CD4-positive, alpha-beta T cell treated with Interleukin-4 for 4 hours (primary cell): ENCODE results near the gene BDNF.
"Not testable (repeated sequence)": the region's sequence is repeated elsewhere in the genome, so short reads cannot be mapped to it uniquely, and the experiment has no call there.

Experiments
- DNase-seq: peaks from one replicate; pipeline ENCODE4 v3.0.0-alpha.2; 2020

BDNF gene

GRCh38 chr11:27700351-27701301 is at the start of gene BDNF:
TSS of gene BDNF (minus strand) at chr11:27700455. CDS start at chr11:27658564, 41,891 bp downstream.
- no peak for DNase-seq

GRCh38 chr11:27740362-27741013 is 40.2 kb upstream of the BDNF start:
- no peak for DNase-seq

- no peak for DNase-seq
Measured at GRCh38 chr11:27735281-27735680, 35.0 kb upstream of the BDNF start.

GRCh38 chr11:27731803-27732202 is 31.5 kb upstream of the BDNF start:
- not testable (repeated sequence) for DNase-seq

- no peak for DNase-seq
Measured at GRCh38 chr11:27726981-27727380, 26.7 kb upstream of the BDNF start.

- no peak for DNase-seq
Measured at GRCh38 chr11:27723687-27724086, 23.4 kb upstream of the BDNF start.

- DNase-seq = no peak
Measured at GRCh38 chr11:27722953-27723344, 22.7 kb upstream of the BDNF start.

GRCh38 chr11:27722117-27722952 is 22.1 kb upstream of the BDNF start:
- DNase-seq = no peak

- no peak for DNase-seq
Measured at GRCh38 chr11:27721264-27722116, 21.2 kb upstream of the BDNF start.

GRCh38 chr11:27720277-27720830 is 20.1 kb upstream of the BDNF start:
- no peak for DNase-seq

- DNase-seq = no peak
Measured at GRCh38 chr11:27719546-27719925, 19.3 kb upstream of the BDNF start.

GRCh38 chr11:27718863-27719545 is 18.7 kb upstream of the BDNF start:
- DNase-seq = no peak

GRCh38 chr11:27718346-27718862 is 18.1 kb upstream of the BDNF start:
- no peak for DNase-seq

GRCh38 chr11:27717801-27718229 is 17.6 kb upstream of the BDNF start:
- no peak for DNase-seq

GRCh38 chr11:27717377-27717776 is 17.1 kb upstream of the BDNF start:
- no peak for DNase-seq

- no peak for DNase-seq
Measured at GRCh38 chr11:27716835-27717234, 16.6 kb upstream of the BDNF start.

- DNase-seq = no peak
Measured at GRCh38 chr11:27716216-27716615, 16.0 kb upstream of the BDNF start.

- no peak for DNase-seq
Measured at GRCh38 chr11:27711725-27712124, 11.5 kb upstream of the BDNF start.

GRCh38 chr11:27710536-27710935 is 10.3 kb upstream of the BDNF start:
- DNase-seq = no peak

GRCh38 chr11:27707676-27708075 is 7.4 kb upstream of the BDNF start:
- DNase-seq = no peak
